Uterus (tissue), 4 donors: ENCODE measurements around the gene PDGFRB. TPM values are rescaled to one million over a fixed set of nuclear protein-coding genes. Genes with fewer than 3 reads are reported as not detected.

Source experiments
- DNase-seq, 2 donors: peaks; one replicate each; pipeline ENCODE4 v3.0.0-alpha.2; 2019 to 2020
- H3K27ac ChIP-seq, 2 donors: fragments of 200-600 bp; sonication (generic); 1 replicate in 1 of 2; 2 replicates in 1 of 2; pipeline ENCODE4 v1.5.1; 2016 to 2018
- H3K27me3 ChIP-seq, 2 donors: fragments of 200-600 bp; sonication (generic); one replicate each; pipeline ENCODE4 v1.5.1; 2018 to 2019; ENCODE audit warnings: control low read depth in 1 of 2
- H3K36me3 ChIP-seq, 2 donors: fragments of 200-600 bp; sonication (generic); one replicate each; pipeline ENCODE4 v1.5.1; 2019; ENCODE audit warnings: control low read depth in 1 of 2
- H3K4me1 ChIP-seq, 2 donors: fragments of 200-600 bp; sonication (generic); one replicate each; pipeline ENCODE4 v1.5.1; 2018 to 2019; ENCODE audit warnings: control low read depth in 1 of 2
- H3K4me3 ChIP-seq, 2 donors: fragments of 200-600 bp; sonication (generic); 1 replicate in 1 of 2; 2 replicates in 1 of 2; pipeline ENCODE4 v1.5.1; 2018 to 2019; ENCODE audit warnings: mild to moderate bottlenecking in 1 of 2
- H3K9me3 ChIP-seq, 2 donors: fragments of 200-600 bp; sonication (generic); one replicate each; pipeline ENCODE4 v1.5.1; 2019; ENCODE audit warnings: control low read depth in 1 of 2
- POLR2A ChIP-seq, 2 donors: fragments of 450-650 bp; IDR thresholded peaks; one replicate each; pipeline ENCODE4 v1.6.1; 2016; ENCODE audit warnings: antibody characterized with exemption in 2 of 2, mild to moderate bottlenecking in 1 of 2, moderate library complexity in 1 of 2
- intact Hi-C: fragments of 100-400 bp; cut with DNase I; formaldehyde crosslinking; loops from one replicate; pipeline ENCODE4 v1.15.1; 2023; ENCODE audit warnings: low total_unique reads
- total RNA-seq, 4 donors: library from RNA; depleted of rRNA in 3 of 4; stranded (reverse); fragments of >200 nt in 3 of 4; gene quantifications; one replicate each; pipeline versions ENCODE4 v1.1.0 to v1.2.4, GENCODE V29; 2014 to 2023
- TF ChIP-seq, protein P1 (sequence below), 4 experiments: fragments of 200-600 bp in 2 of 4; fragments of 450-650 bp in 2 of 4; sonication (generic) in 2 of 4; IDR thresholded peaks; one replicate each; pipeline ENCODE4 v1.5.1; 2016 to 2019; ENCODE audit warnings: antibody characterized with exemption in 4 of 4, mild to moderate bottlenecking in 2 of 4, moderate library complexity in 1 of 4
- donor health status: DM: yes; HTN: yes; CAD: no.

PDGFRB gene
- total RNA-seq, 4 donors from 2014 or later, result 60.2 to 378 (median 235) TPM

DNA sequence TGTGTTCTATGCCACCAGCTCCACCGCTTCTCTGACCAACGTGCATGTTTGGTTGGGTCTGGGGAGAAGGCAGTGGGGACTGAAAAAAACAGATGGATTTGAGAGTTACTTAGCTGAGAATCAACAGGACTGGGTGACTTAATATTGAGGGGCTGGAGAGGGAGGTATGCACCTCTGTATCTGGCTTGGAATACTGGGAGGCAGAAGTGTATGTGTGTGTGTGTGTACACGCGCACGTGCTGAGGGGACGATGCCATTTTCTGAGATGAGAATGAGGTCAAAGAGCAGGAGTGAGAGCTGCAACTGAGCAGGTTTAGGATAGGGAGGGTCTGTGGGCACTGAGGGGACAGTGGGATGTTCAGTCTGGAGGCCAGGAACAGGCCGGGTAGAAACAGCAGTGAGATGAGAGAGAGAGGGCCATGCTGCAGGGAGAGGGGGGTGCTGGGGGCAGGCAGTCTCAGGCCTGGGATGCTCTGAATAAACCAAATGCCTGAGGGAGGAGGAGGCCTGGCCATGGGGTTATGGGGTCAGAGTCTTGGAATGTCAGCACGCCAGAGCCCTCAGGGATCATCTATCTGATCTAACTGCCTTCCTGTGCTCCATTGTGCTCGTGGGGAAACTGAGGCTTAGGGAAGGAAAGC is 14.0 kb downstream of the PDGFRB start:
- no peaks in the 10 kb centered on the region for H3K9me3 ChIP-seq
- TF ChIP-seq, protein P1, sequence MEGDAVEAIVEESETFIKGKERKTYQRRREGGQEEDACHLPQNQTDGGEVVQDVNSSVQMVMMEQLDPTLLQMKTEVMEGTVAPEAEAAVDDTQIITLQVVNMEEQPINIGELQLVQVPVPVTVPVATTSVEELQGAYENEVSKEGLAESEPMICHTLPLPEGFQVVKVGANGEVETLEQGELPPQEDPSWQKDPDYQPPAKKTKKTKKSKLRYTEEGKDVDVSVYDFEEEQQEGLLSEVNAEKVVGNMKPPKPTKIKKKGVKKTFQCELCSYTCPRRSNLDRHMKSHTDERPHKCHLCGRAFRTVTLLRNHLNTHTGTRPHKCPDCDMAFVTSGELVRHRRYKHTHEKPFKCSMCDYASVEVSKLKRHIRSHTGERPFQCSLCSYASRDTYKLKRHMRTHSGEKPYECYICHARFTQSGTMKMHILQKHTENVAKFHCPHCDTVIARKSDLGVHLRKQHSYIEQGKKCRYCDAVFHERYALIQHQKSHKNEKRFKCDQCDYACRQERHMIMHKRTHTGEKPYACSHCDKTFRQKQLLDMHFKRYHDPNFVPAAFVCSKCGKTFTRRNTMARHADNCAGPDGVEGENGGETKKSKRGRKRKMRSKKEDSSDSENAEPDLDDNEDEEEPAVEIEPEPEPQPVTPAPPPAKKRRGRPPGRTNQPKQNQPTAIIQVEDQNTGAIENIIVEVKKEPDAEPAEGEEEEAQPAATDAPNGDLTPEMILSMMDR (IDR thresholded peaks at IDR 0.05), result no peak
- no peak for TF ChIP-seq POLR2A (IDR thresholded peaks at IDR 0.05)
- peak overlapping the region; percentile 97 to 99 for H3K27ac ChIP-seq
- peaks cover 53 to 57% of the 10 kb centered on the region in 2 donors for H3K4me1 ChIP-seq
- no peak overlapping the region for H3K4me3 ChIP-seq
- DNase-seq, result no peak
- no peaks in the 10 kb centered on the region for H3K36me3 ChIP-seq
- no peaks in the 10 kb centered on the region for H3K27me3 ChIP-seq
- intact Hi-C loops, result no loop called here

GRCh38 chr5:150140830-150141229 is 14.8 kb downstream of the PDGFRB start:
- H3K27me3 ChIP-seq, result no peaks in the 10 kb centered on the region
- no peak overlapping the region for H3K4me3 ChIP-seq
- TF ChIP-seq POLR2A (IDR thresholded peaks at IDR 0.05), result no peak
- TF ChIP-seq, protein P1 (IDR thresholded peaks at IDR 0.05), result no peak
- H3K36me3 ChIP-seq, result no peaks in the 10 kb centered on the region
- no peak for DNase-seq
- peak overlapping the region; percentile 97 to 99 for H3K27ac ChIP-seq
- H3K9me3 ChIP-seq, result no peaks in the 10 kb centered on the region
- peaks cover 52 to 66% of the 10 kb centered on the region in 2 donors for H3K4me1 ChIP-seq
- intact Hi-C loops, result no loop called here

GRCh38 chr5:150139334-150139733 is 16.3 kb downstream of the PDGFRB start:
- no peak overlapping the region for H3K4me3 ChIP-seq
- H3K36me3 ChIP-seq, result no peaks in the 10 kb centered on the region
- H3K4me1 ChIP-seq, result peaks cover 53 to 70% of the 10 kb centered on the region in 2 donors
- DNase-seq, result no peak
- intact Hi-C loops, result no loop called here
- H3K9me3 ChIP-seq, result no peaks in the 10 kb centered on the region
- no peaks in the 10 kb centered on the region for H3K27me3 ChIP-seq
- peak overlapping the region; percentile 97 to 99 for H3K27ac ChIP-seq
- TF ChIP-seq, protein P1 (IDR thresholded peaks at IDR 0.05), result no peak
- TF ChIP-seq POLR2A (IDR thresholded peaks at IDR 0.05), result no peak

DNA sequence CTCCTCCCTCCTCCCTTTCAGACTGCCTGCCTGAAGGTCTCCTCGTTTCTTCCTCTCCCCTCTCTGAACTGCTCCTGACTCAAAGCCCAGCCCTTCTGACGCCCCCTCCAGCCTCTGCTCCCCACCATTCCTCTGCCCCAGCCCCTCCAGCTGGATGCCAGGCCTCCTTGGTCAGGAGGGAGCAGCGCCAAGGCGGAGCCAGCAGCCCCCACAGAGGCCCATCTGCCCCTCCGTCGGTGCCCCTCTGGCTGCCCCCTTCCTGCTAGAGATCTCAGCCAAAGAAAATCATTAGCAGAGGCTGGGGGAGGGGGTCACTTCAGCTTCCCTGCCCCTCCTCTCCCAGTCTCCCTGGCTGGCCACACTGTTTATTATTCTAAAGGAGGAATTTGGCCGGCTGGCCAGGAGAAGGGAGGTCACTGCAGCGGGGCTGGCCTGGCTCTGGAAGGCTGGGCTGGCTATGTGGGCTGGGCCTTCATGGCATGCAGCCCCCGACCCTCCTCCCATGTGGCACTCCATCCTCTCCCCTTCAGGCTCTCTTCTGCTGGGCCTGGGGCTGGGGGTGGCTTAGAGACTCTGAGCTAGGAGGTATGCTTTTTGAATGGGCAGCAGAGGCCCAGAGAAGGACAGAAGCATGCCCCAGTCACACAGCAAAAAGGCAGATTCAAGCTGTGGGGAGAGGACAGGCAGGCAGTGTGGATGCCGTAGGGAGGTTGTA is 16.9 kb downstream of the PDGFRB start:
- H3K27ac ChIP-seq, result peak overlapping the region; percentile 97 to 99
- H3K4me1 ChIP-seq, result peaks cover 53 to 71% of the 10 kb centered on the region in 2 donors
- peak overlapping the region in 1 of 2 donors; percentile 20 for H3K4me3 ChIP-seq
- H3K36me3 ChIP-seq, result no peaks in the 10 kb centered on the region
- intact Hi-C loops, result no loop called here
- no peaks in the 10 kb centered on the region for H3K27me3 ChIP-seq
- TF ChIP-seq POLR2A (IDR thresholded peaks at IDR 0.05), result no peak
- TF ChIP-seq, protein P1 (IDR thresholded peaks at IDR 0.05), result no peak
- no peaks in the 10 kb centered on the region for H3K9me3 ChIP-seq
- DNase-seq, result peak; percentile 72

GRCh38 chr5:150137997-150138396 is 17.6 kb downstream of the PDGFRB start:
- TF ChIP-seq, protein P1 (IDR thresholded peaks at IDR 0.05), result no peak
- TF ChIP-seq POLR2A (IDR thresholded peaks at IDR 0.05), result no peak
- H3K9me3 ChIP-seq, result no peaks in the 10 kb centered on the region
- peak overlapping the region; percentile 97 to 99 for H3K27ac ChIP-seq
- intact Hi-C loops, result no loop called here
- no peaks in the 10 kb centered on the region for H3K27me3 ChIP-seq
- H3K36me3 ChIP-seq, result no peaks in the 10 kb centered on the region
- peaks cover 53 to 74% of the 10 kb centered on the region in 2 donors for H3K4me1 ChIP-seq
- no peak overlapping the region for H3K4me3 ChIP-seq
- DNase-seq, result no peak
